CD4-positive, alpha-beta memory T cell (primary cell): ENCODE results near the gene KDM2A. TPM values are rescaled to one million over a fixed set of nuclear protein-coding genes. Genes with fewer than 3 reads are reported as not detected.
A peak's percentile ranks its signal among the peaks of the same experiment; 100 is the strongest.

ENCODE experiments used
- CTCF ChIA-PET: fragments of 350-600 bp; sonication (Branson Sonifier 250); formaldehyde crosslinking; loops from one replicate; lab custom pipeline; 2021; ENCODE audit warnings: inconsistent platforms; ENCODE audit not compliant: partially characterized antibody; lab: Charles Lee
- POLR2A ChIA-PET: fragments of 350-600 bp; sonication (Branson Sonifier 250); formaldehyde crosslinking; loops from one replicate; lab custom pipeline; 2021; ENCODE audit not compliant: partially characterized antibody; lab: Charles Lee
- DNase-seq, 5 donors: peaks; one replicate each; pipeline versions ENCODE4 v3.0.0 to v3.0.0-alpha.2; 2020 to 2022; ENCODE audit warnings: mixed read lengths in 1 of 5
- H3K27ac ChIP-seq: one replicate; pipeline ENCODE4 v1.7.0; 2013; ENCODE audit warnings: low read depth, low read length
- H3K27me3 ChIP-seq: 2 replicates; pipeline ENCODE4 v1.7.0; 2013; ENCODE audit warnings: mild to moderate bottlenecking, low read length, moderate library complexity; ENCODE audit not compliant: insufficient read depth
- H3K36me3 ChIP-seq: 2 replicates; pipeline ENCODE4 v1.7.0; 2013; ENCODE audit warnings: mild to moderate bottlenecking, low read length, moderate library complexity; ENCODE audit not compliant: insufficient read depth
- H3K4me1 ChIP-seq: 2 replicates; pipeline ENCODE4 v1.7.0; 2013; ENCODE audit warnings: mild to moderate bottlenecking, low read length, moderate library complexity; ENCODE audit not compliant: insufficient read depth
- H3K4me3 ChIP-seq, 2 donors: one replicate each; pipeline ENCODE4 v1.7.0; 2013; ENCODE audit warnings: low read length in 2 of 2, mild to moderate bottlenecking in 1 of 2
- H3K9me3 ChIP-seq, 2 donors: one replicate each; pipeline ENCODE4 v1.7.0; 2013; ENCODE audit warnings: low read length in 2 of 2, control low read depth in 1 of 2; ENCODE audit not compliant: control insufficient read depth in 1 of 2
- H3K27ac Mint-ChIP-seq, 7 donors: one replicate each; pipeline ENCODE4 v1.8.0; 2020 to 2021; ENCODE audit warnings: mixed read lengths in 7 of 7, mild to moderate bottlenecking in 6 of 7, inconsistent platforms in 3 of 7, moderate library complexity in 3 of 7
- H3K27me3 Mint-ChIP-seq, 2 donors: one replicate each; pipeline ENCODE4 v1.8.0; 2020 to 2021; ENCODE audit warnings: mixed read lengths in 2 of 2
- H3K36me3 Mint-ChIP-seq, 2 donors: one replicate each; pipeline ENCODE4 v1.8.0; 2020 to 2021; ENCODE audit warnings: mixed read lengths in 2 of 2, inconsistent platforms in 1 of 2, mild to moderate bottlenecking in 1 of 2
- H3K4me1 Mint-ChIP-seq, 4 donors: one replicate each; pipeline ENCODE4 v1.8.0; 2020 to 2021; ENCODE audit warnings: mixed read lengths in 4 of 4, mild to moderate bottlenecking in 1 of 4
- H3K4me3 Mint-ChIP-seq, 8 donors: one replicate each; pipeline ENCODE4 v1.8.0; 2020 to 2021; ENCODE audit warnings: mixed read lengths in 8 of 8, mild to moderate bottlenecking in 7 of 8, moderate library complexity in 6 of 8, inconsistent platforms in 3 of 8
- H3K9me3 Mint-ChIP-seq, 8 donors: one replicate each; pipeline ENCODE4 v1.8.0; 2020 to 2021; ENCODE audit warnings: mixed read lengths in 8 of 8, mild to moderate bottlenecking in 5 of 8, inconsistent platforms in 3 of 8, moderate library complexity in 1 of 8
- intact Hi-C: fragments of 100-400 bp; cut with micrococcal nuclease; formaldehyde crosslinking; loops from one replicate; pipeline ENCODE4 v1.15.1; 2023
- polyA plus RNA-seq, 2 donors: library from polyadenylated mRNA; unstranded; fragments of 300-500 nt; fragmentation: Illumina TruSeq; gene quantifications; one replicate each; pipeline ENCODE4 v1.2.3, GENCODE V29; 2021
- total RNA-seq, 2 experiments: library from RNA; stranded (reverse); gene quantifications; one replicate each; pipeline ENCODE4 v1.2.3, GENCODE V29; 2021

The KDM2A gene
- total and polyA plus RNA-seq, 4 experiments from 2014 or later = 14.0 to 200 (median 105) TPM

- H3K9me3 ChIP-seq = no peaks in the 10 kb centered on the region
- no peak overlapping the region for H3K4me3 Mint-ChIP-seq
- DNase-seq = peak in 1 of 5 donors; percentile 27
- H3K4me1 ChIP-seq = peaks cover 20% of the 10 kb centered on the region
- H3K27ac Mint-ChIP-seq = peak overlapping the region in 4 of 7 donors; percentile 3 to 36 (median 22)
- H3K27me3 ChIP-seq = no peaks in the 10 kb centered on the region
- no peaks in the 10 kb centered on the region for H3K27me3 Mint-ChIP-seq
- peak overlapping the region; percentile 23 for H3K27ac ChIP-seq
- peaks cover 0 to 20% (median 11%) of the 10 kb centered on the region in 8 donors for H3K9me3 Mint-ChIP-seq
- H3K4me1 Mint-ChIP-seq = peaks cover 17 to 33% (median 19%) of the 10 kb centered on the region in 4 donors
- CTCF ChIA-PET = interaction anchor here (0.7 kb wide), 1 partner anchor 37 kb away, joined by 4 read pairs; no protein-coding TSS in a partner anchor
- H3K4me3 ChIP-seq = no peak overlapping the region
- H3K36me3 ChIP-seq = peaks cover 34% of the 10 kb centered on the region
- POLR2A ChIA-PET = interaction anchor here (0.9 to 14.6 kb wide), 6 partner anchors 8 to 103 kb away, joined by 3 to 196 read pairs (median 12); partner anchors contain the start of genes ANKRD13D, GRK2 and PPP1CA
- intact Hi-C loops = no loop called here
- peaks cover 33 to 47% of the 10 kb centered on the region in 2 donors for H3K36me3 Mint-ChIP-seq
These were observed 179.7 kb downstream of the KDM2A start for GRCh38 chr11:67298786-67299185.

DNA sequence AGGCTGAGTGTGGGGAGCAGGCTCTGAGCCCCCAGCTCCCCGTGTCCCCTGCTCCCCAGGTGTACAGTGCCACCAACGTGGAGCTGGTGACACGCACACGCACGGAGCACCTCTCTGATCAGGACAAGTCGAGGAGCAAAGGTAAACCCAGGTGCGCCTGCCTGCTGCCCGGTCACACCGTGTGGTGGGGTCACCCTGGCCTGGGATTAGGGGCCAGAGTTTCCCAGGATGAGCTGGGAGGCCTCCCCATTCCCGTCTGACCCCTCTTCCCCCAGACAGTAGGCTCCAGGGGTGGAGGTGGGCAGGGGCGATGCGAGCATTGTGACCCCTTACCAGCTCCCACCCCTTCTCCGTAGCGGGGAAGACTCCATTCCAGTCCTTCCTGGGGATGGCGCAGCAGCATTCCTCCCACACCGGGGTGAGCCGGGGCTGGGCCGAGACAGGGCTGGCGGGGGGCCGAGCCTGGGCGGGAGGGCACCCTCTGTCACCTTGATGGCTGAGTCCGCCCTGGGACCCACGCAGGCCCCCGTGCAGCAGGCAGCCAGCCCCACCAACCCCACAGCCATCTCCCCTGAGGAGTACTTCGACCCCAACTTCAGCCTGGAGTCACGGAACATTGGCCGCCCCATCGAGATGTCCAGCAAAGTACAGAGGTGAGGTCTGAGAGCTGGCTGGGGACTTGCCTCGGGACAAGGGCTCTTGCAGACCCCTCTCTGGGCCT, 180.6 kb downstream of the KDM2A start:
- CTCF ChIA-PET = interaction anchor here (1.7 kb wide), 1 partner anchor 38 kb away, joined by 5 read pairs; no protein-coding TSS in a partner anchor
- no peaks in the 10 kb centered on the region for H3K9me3 ChIP-seq
- peak overlapping the region; percentile 23 for H3K27ac ChIP-seq
- H3K4me1 ChIP-seq = peaks cover 21% of the 10 kb centered on the region
- peak in 1 of 5 donors; percentile 22 for DNase-seq
- no peak overlapping the region for H3K4me3 ChIP-seq
- H3K4me3 Mint-ChIP-seq = no peak overlapping the region
- H3K27ac Mint-ChIP-seq = peak overlapping the region in 2 of 7 donors; percentile 32 to 35
- peaks cover 0 to 19% (median 11%) of the 10 kb centered on the region in 8 donors for H3K9me3 Mint-ChIP-seq
- POLR2A ChIA-PET = interaction anchor here (0.9 to 14.6 kb wide), 6 partner anchors 9 to 102 kb away, joined by 3 to 196 read pairs (median 12); partner anchors contain the start of genes ANKRD13D and PPP1CA
- intact Hi-C loops = no loop called here
- H3K27me3 Mint-ChIP-seq = no peaks in the 10 kb centered on the region
- peaks cover 34% of the 10 kb centered on the region for H3K36me3 ChIP-seq
- H3K27me3 ChIP-seq = no peaks in the 10 kb centered on the region
- peaks cover 29 to 45% of the 10 kb centered on the region in 2 donors for H3K36me3 Mint-ChIP-seq
- H3K4me1 Mint-ChIP-seq = peaks cover 15 to 35% (median 19%) of the 10 kb centered on the region in 4 donors

DNA sequence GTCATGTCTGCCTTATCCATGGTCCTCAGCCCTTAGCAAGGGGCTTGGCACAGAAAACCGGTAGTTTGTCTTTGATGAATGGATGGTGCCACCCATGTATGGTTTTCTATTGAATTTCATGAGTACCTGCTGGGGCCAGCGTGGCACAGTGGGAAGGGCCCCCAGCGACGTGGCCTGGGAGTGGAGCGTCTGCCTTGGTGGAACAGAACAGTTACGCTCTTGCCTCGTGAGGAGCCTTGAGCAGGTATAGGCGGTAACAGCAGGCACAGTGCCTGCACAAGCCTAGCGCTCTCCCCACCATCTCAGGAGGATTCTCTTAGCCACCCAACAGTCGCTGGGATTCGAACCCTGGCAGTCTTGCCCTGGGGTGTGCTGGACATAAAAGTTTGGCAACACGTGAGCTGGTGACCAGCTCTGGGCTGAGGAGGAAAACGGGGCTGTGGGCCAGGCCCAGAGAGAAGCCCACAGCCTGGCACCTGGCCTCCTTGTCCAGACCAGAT, 181.2 kb downstream of the KDM2A start:
- peaks cover 23 to 40% of the 10 kb centered on the region in 2 donors for H3K36me3 Mint-ChIP-seq
- peak overlapping the region in 1 of 8 donors; percentile 15 for H3K4me3 Mint-ChIP-seq
- ChIA-PET POLR2A (interaction anchor here (0.9 to 14.6 kb wide), 5 partner anchors 10 to 32 kb away, joined by 4 to 196 read pairs (median 20); partner anchors contain the start of gene ANKRD13D), CTCF (interaction anchor here (0.9 to 1.7 kb wide), 3 partner anchors 15 to 39 kb away, joined by 3 to 5 read pairs (median 3); no protein-coding TSS in a partner anchor)
- Histone ChIP-seq H3K4me3 (no peak overlapping the region), H3K4me1 (peaks cover 24% of the 10 kb centered on the region), H3K27me3 (no peaks in the 10 kb centered on the region), H3K36me3 (peaks cover 34% of the 10 kb centered on the region), H3K9me3 (no peaks in the 10 kb centered on the region), H3K27ac (no peak overlapping the region)
- no peaks in the 10 kb centered on the region for H3K27me3 Mint-ChIP-seq
- peaks cover 0 to 16% (median 10%) of the 10 kb centered on the region in 8 donors for H3K9me3 Mint-ChIP-seq
- peaks cover 15 to 40% (median 21%) of the 10 kb centered on the region in 4 donors for H3K4me1 Mint-ChIP-seq
- intact Hi-C loops = no loop called here
- peak overlapping the region in 3 of 7 donors; percentile 17 to 47 (median 35) for H3K27ac Mint-ChIP-seq
- DNase-seq = no peak

- Histone ChIP-seq H3K4me3 (no peak overlapping the region), H3K27ac (no peak overlapping the region), H3K9me3 (no peaks in the 10 kb centered on the region), H3K4me1 (peaks cover 24% of the 10 kb centered on the region), H3K36me3 (peaks cover 34% of the 10 kb centered on the region), H3K27me3 (no peaks in the 10 kb centered on the region)
- H3K27me3 Mint-ChIP-seq = no peaks in the 10 kb centered on the region
- intact Hi-C loops = no loop called here
- peaks cover 19 to 38% of the 10 kb centered on the region in 2 donors for H3K36me3 Mint-ChIP-seq
- DNase-seq = no peak
- peak overlapping the region in 1 of 7 donors; percentile 15 for H3K27ac Mint-ChIP-seq
- peaks cover 0 to 14% (median 10%) of the 10 kb centered on the region in 8 donors for H3K9me3 Mint-ChIP-seq
- POLR2A ChIA-PET = interaction anchor here (0.9 to 14.6 kb wide), 6 partner anchors 10 to 33 kb away, joined by 4 to 196 read pairs (median 34); partner anchors contain the start of gene ANKRD13D
- peaks cover 15 to 45% (median 22%) of the 10 kb centered on the region in 4 donors for H3K4me1 Mint-ChIP-seq
- H3K4me3 Mint-ChIP-seq = no peak overlapping the region
- CTCF ChIA-PET = interaction anchor here (0.9 to 1.7 kb wide), 3 partner anchors 14 to 39 kb away, joined by 3 to 5 read pairs (median 3); no protein-coding TSS in a partner anchor
These were observed 181.8 kb downstream of the KDM2A start for GRCh38 chr11:67300756-67301312.

DNA sequence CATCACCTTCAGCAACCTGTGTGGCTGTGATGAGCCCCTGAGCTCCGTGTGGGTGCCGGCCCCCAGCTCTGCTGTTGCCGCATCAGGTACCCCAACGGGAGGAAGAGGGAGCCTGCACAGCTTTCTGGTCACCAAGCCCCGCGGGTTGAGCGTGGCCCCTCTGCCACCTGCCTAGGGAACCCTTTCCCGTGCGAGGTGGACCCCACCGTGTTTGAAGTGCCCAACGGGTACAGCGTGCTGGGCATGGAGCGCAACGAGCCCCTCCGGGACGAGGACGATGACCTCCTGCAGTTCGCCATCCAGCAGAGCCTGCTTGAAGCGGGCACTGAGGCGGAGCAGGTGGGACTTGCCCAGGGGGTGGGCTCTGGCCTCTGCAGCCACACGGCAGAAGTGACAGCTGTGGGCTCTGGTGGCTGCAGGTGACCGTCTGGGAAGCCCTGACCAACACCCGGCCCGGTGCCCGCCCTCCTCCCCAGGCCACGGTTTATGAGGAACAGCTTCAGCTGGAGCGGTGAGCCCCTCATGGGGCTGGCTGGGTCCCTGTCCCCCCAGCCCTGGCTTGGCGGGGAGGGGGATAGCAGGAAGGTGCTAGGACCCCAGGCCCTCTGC, 182.4 kb downstream of the KDM2A start:
- ChIA-PET POLR2A (interaction anchor here (1.7 to 14.6 kb wide), 7 partner anchors 11 to 38 kb away, joined by 4 to 196 read pairs (median 47); partner anchors contain the start of genes ANKRD13D and GRK2), CTCF (interaction anchor here (0.9 to 1.2 kb wide), 2 partner anchors 14 to 33 kb away, joined by 3 read pairs; no protein-coding TSS in a partner anchor)
- Mint-ChIP-seq H3K27ac (no peak overlapping the region), H3K27me3 (no peaks in the 10 kb centered on the region), H3K9me3 (peaks cover 0 to 8% (median 4%) of the 10 kb centered on the region in 8 donors), H3K4me3 (no peak overlapping the region), H3K4me1 (peaks cover 13 to 40% (median 18%) of the 10 kb centered on the region in 4 donors), H3K36me3 (peaks cover 13 to 32% of the 10 kb centered on the region in 2 donors)
- no peaks in the 10 kb centered on the region for H3K27me3 ChIP-seq
- peaks cover 24% of the 10 kb centered on the region for H3K4me1 ChIP-seq
- no peak overlapping the region for H3K4me3 ChIP-seq
- DNase-seq = no peak
- intact Hi-C loops = no loop called here
- no peak overlapping the region for H3K27ac ChIP-seq
- H3K36me3 ChIP-seq = peaks cover 34% of the 10 kb centered on the region
- H3K9me3 ChIP-seq = no peaks in the 10 kb centered on the region

DNA sequence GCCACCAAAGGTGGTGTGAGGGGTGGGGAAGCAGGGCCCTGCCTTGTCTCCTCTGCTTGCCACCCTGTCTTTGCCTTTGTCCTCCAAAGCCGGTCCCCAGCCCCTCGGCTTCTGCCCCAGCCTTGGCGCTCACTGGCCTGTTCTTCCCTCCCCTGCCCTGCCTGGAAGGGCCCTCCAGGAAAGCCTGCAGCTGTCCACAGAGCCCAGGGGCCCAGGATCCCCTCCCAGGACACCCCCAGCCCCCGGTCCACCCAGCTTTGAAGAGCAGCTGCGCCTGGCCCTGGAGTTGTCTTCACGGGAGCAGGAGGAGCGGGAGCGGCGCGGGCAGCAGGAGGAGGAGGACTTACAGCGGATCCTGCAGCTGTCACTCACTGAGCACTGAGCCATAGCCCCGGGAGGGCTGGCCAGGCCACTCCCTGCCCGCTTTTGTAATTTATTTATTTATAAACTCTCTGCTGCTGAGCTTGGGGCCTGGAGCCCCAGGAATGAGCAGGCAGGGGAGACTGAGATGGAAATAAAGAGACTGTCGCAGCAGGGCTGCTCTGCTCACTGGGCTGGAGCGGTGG, 183.0 kb downstream of the KDM2A start:
- Mint-ChIP-seq H3K4me3 (peak overlapping the region in 6 of 8 donors; percentile 40 to 74 (median 61)), H3K27me3 (no peaks in the 10 kb centered on the region), H3K27ac (peak overlapping the region in 5 of 7 donors; percentile 30 to 72 (median 64)), H3K4me1 (peaks cover 9 to 35% (median 17%) of the 10 kb centered on the region in 4 donors), H3K36me3 (peaks cover 7 to 27% of the 10 kb centered on the region in 2 donors), H3K9me3 (peaks cover 0 to 2% (median under 1%) of the 10 kb centered on the region in 8 donors)
- Histone ChIP-seq H3K36me3 (peaks cover 34% of the 10 kb centered on the region), H3K9me3 (no peaks in the 10 kb centered on the region), H3K27me3 (no peaks in the 10 kb centered on the region), H3K4me1 (peaks cover 24% of the 10 kb centered on the region), H3K4me3 (no peak overlapping the region), H3K27ac (peak overlapping the region; percentile 68)
- intact Hi-C loops = loop anchor here (2.0 kb wide), 2 partner anchors 13 to 15 kb away; partner anchors contain the start of gene ANKRD13D
- POLR2A ChIA-PET = interaction anchor here (0.6 to 14.6 kb wide), 13 partner anchors 12 to 685 kb away, joined by 3 to 196 read pairs (median 20); partner anchors contain the start of genes ANKRD13D, GRK2, POLD4 and PPP1CA
- CTCF ChIA-PET = interaction anchor here (1.1 to 3.6 kb wide), 2 partner anchors 24 to 49 kb away, joined by 5 to 9 read pairs; no protein-coding TSS in a partner anchor
- no peak for DNase-seq
